NCI-H128 (cell line): Measurements from ENCODE around the gene PIM3.

Experiments
- DNase-seq: peaks from one replicate; lab custom pipeline; 2025; ENCODE audit not compliant: unreplicated experiment; lab: John Stamatoyannopoulos, UW

Gene PIM3

GRCh38 chr22:49960159-49961004 lies at the start of gene PIM3:
Gene PIM3, plus strand, starts transcription at chr22:49960772. Its CDS starts 176 bp downstream, at chr22:49960948.
- DNase-seq: peak; percentile 73

GRCh38 chr22:49911881-49912625 lies 48.5 kb upstream of the PIM3 start:
- no peak for DNase-seq

DNA sequence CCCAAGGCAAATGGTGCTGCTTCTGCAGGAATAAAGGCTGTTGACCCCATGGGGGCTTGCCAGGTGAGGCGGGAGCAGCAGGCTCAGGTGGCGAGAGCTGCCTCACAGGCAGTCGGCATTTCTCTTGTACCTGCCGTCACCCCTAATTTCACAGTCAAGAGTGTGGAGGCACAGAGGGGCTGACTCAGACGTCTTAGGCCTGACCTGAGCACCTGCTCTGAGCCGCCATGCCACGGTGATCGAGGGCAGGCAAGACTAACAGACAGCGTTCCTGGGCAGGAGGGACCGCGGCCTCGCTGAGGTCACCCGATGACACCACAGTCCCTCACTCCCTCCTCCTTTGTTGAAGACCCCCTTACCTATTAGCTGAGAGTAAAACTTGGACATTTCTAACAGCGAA lies 47.5 kb upstream of the PIM3 start:
- no peak for DNase-seq

GRCh38 chr22:49913446-49913845 lies 47.1 kb upstream of the PIM3 start:
- DNase-seq: no peak

GRCh38 chr22:49914256-49914655 lies 46.3 kb upstream of the PIM3 start:
- DNase-seq: no peak

GRCh38 chr22:49915610-49916009 lies 45.0 kb upstream of the PIM3 start:
- no peak for DNase-seq

- DNase-seq: no peak
Measured at GRCh38 chr22:49916831-49917230, 43.7 kb upstream of the PIM3 start.

DNA sequence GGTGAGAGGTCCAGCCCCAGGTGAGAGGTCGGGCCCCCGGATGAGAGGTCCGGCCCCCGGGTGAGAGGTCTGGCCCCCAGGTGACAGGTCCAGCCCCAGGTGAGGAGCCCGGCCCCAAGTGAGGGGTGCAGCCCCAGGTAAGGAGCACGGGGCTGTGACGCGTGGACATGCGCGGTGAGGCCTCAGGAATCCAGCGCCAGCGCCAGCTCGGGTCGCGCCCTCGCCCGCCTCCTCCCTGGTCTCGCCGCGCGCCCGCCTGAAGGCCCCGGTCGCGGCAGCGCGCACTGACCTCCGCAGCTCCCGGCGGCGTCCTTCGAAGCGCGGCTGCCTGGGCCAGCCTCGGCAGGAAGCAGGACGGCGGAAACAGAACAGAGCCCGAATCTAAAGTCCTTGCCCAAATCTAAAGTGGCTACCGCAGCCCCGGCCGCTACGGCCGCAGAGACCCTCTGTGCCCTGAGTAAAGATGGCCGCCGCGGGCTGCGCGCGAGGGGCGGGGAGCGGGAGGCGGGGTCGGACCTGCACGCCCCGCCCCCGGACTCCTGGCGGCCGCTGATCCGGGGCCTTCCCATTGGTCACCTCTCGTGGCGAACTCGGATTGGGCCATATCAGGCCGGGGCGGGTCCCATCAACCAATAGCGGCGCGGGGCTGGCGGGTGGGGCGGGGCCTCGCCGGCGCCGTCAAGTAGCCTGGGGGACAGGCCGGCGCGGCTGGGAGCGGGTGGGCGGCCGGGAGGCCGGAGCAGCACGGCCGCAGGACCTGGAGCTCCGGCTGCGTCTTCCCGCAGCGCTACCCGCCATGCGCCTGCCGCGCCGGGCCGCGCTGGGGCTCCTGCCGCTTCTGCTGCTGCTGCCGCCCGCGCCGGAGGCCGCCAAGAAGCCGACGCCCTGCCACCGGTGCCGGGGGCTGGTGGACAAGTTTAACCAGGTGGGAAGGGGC lies 42.3 kb upstream of the PIM3 start, which contains the start of the genes ALG12 and CRELD2:
Gene ALG12, minus strand, starts transcription at position 465 of the 937 bp plus-strand sequence. CDS start 4,673 bp downstream, outside the sequence.
Gene CRELD2, plus strand, starts transcription at position 661 of the 937 bp plus-strand sequence. Its CDS starts 136 bp downstream, at position 797.
- DNase-seq: peak; percentile 77

- no peak for DNase-seq
Measured at GRCh38 chr22:49918911-49919881, 41.4 kb upstream of the PIM3 start.

DNA sequence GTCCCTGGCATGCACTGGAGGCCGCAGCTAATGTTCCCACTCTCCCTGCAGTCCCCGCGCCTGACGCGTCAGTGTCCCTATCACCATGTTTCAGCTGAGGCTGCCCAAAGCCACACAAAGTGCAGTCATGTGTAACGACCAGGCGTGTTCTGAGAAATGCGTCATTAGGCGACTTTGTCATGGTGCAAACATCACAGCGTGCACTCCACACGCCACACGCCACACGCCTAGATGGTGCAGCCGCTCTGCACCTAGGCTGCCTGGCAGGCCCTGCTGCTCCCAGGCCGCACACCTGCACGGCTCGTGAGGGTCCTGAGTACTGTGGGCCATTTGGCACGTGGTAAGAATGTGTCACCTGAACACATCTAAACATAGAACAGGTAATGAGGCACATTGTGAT lies 39.7 kb upstream of the PIM3 start:
- no peak for DNase-seq

- DNase-seq: no peak
Measured at GRCh38 chr22:49921508-49922278, 38.9 kb upstream of the PIM3 start.

DNA sequence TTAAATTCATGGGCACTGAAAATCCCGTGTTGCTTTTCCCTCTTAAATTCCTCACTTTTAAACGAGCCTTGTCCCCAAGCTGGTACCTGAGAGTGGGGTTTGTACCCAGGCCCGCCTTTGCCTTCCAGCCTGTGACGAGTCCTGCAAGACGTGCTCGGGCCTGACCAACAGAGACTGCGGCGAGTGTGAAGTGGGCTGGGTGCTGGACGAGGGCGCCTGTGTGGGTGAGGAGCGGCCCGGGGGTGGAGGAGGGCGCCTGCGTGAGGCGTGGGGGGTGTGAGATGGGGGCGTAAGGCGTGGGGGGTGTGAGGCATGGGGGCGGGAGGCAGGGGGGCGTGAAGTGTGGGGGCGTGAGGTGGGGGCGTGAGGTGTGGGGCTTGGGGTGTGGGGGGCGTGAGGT lies 38.1 kb upstream of the PIM3 start:
- no peak for DNase-seq

DNA sequence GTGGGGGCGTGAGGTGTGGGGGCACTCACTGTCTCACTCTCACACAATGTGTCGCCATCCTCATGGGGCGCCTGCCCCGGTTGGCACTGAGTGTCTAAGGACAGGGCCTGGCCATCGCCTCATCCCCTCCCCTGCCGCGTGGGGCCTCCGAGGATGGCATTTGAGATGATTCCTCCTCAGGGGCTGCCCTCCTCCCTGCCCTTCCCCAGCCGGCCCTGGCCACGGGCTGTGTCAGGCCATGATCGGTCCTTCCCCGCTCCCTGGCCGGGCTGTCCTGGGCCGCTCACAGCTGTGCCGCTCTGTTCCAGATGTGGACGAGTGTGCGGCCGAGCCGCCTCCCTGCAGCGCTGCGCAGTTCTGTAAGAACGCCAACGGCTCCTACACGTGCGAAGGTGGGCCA lies 37.6 kb upstream of the PIM3 start:
- DNase-seq: no peak

GRCh38 chr22:49923445-49923844 lies 37.1 kb upstream of the PIM3 start:
- DNase-seq: no peak

GRCh38 chr22:49924113-49924833 lies 36.3 kb upstream of the PIM3 start:
- DNase-seq: no peak

GRCh38 chr22:49925525-49926128 lies 34.9 kb upstream of the PIM3 start:
- DNase-seq: no peak

DNA sequence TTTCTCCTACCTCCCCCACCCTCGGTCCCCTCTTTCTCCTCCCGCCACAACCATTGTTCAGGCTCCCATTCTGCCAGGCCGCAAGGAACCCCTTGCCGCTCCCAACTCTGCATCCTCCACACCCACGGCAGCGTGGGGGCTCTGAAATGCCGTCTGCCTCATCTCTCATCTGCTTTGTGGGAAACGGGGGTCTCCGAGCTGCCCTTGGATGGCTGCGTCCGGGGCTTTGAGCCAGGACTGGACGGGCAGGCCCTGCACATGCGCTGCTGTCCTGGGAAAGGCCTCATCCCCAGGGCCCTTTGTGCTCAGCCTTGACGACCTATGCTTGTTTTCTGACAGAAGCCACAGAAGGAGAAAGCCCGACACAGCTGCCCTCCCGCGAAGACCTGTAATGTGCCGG lies 33.7 kb upstream of the PIM3 start:
- no peak for DNase-seq
